Hepatocyte (in vitro differentiated cells): ENCODE measurements around the gene NRL.

ENCODE experiments used
- CTCF ChIP-seq: fragments of 200-600 bp; sonication (generic); IDR thresholded peaks from 2 replicates; pipeline ENCODE4 v1.5.1; 2016; ENCODE audit warnings: antibody characterized with exemption, mild to moderate bottlenecking; ENCODE audit not compliant: poor library complexity
- EZH2phosphoT487 ChIP-seq: fragments of 200-600 bp; sonication (generic); IDR thresholded peaks from one replicate; pipeline ENCODE4 v1.6.1; 2018; ENCODE audit warnings: antibody characterized with exemption, mild to moderate bottlenecking, low read depth, moderate library complexity; ENCODE audit not compliant: unreplicated experiment, severe bottlenecking

GRCh38 chr14:24083462-24083861 lies 31.3 kb downstream of the NRL start:
- TF ChIP-seq CTCF, result no peak
- no peak for TF ChIP-seq EZH2phosphoT487
